Testis (tissue), 3 donors: ENCODE results near the gene HAAO. TPM values are rescaled to one million over a fixed set of nuclear protein-coding genes. Genes with fewer than 3 reads are reported as not detected.

Source experiments
- DNase-seq: peaks from one replicate; pipeline ENCODE4 v3.0.0-alpha.2; 2019
- H3K27ac ChIP-seq, 2 donors: fragments of 200-600 bp; sonication (generic); one replicate each; pipeline ENCODE4 v1.5.1; 2019
- H3K27me3 ChIP-seq: fragments of 200-600 bp; sonication (generic); one replicate; pipeline ENCODE4 v1.5.1; 2019
- H3K36me3 ChIP-seq: fragments of 200-600 bp; sonication (generic); one replicate; pipeline ENCODE4 v1.5.1; 2017; ENCODE audit warnings: low read depth; ENCODE audit errors: missing control alignments
- H3K4me1 ChIP-seq: fragments of 200-600 bp; sonication (generic); one replicate; pipeline ENCODE4 v1.5.1; 2019
- H3K4me3 ChIP-seq, 2 donors: fragments of 200-600 bp; sonication (generic); one replicate each; pipeline ENCODE4 v1.5.1; 2017 to 2019
- H3K9me3 ChIP-seq: fragments of 200-600 bp; sonication (generic); one replicate; pipeline ENCODE4 v1.5.1; 2017
- CTCF ChIP-seq, 3 experiments: fragments of 450-650 bp in 2 of 3; fragments of 200-600 bp in 1 of 3; sonication (generic) in 1 of 3; IDR thresholded peaks; one replicate each; pipeline ENCODE4 v1.5.1; 2016 to 2019; ENCODE audit warnings: antibody characterized with exemption in 3 of 3, mild to moderate bottlenecking in 2 of 3, moderate library complexity in 1 of 3
- POLR2A ChIP-seq: fragments of 450-650 bp; IDR thresholded peaks from one replicate; pipeline ENCODE4 v1.6.1; 2017; ENCODE audit warnings: antibody characterized with exemption, mild to moderate bottlenecking, moderate library complexity
- WGBS, 2 donors: methylation state at CpG; one replicate each; pipeline ENCODE4 v1.1.5; 2018; 5-methylcytosine and 5-hydroxymethylcytosine counted together
- intact Hi-C: fragments of 100-400 bp; cut with DNase I; formaldehyde crosslinking; loops from one replicate; pipeline ENCODE4 v1.15.1; 2023; ENCODE audit warnings: low total_unique reads
- polyA plus RNA-seq: library from polyadenylated mRNA; stranded (reverse); fragments of 350-450 nt; fragmentation: Illumina TruSeq; extraction: RNeasy Lipid Tissue Mini Kit (QIAGEN cat#74804); gene quantifications from one replicate; pipeline ENCODE4 v1.2.3, GENCODE V29; 2014; ENCODE audit warnings: low read depth, low replicate concordance; ENCODE audit not compliant: insufficient read depth
- total RNA-seq, 2 donors: library from RNA; depleted of rRNA; stranded (reverse); fragments of >200 nt; gene quantifications; one replicate each; pipeline ENCODE4 v1.2.3, GENCODE V29; 2016

The HAAO gene
- total and polyA plus RNA-seq, 3 donors from 2014 or later = 3.2 to 6.0 (median 5.3) TPM

GRCh38 chr2:42809819-42810120 lies 17.4 kb upstream of the HAAO start:
- H3K4me1 ChIP-seq = peaks cover 10% of the 10 kb centered on the region
- intact Hi-C loops = no loop called here
- peak; percentile 84 for DNase-seq
- TF ChIP-seq POLR2A (no peak), CTCF (IDR thresholded peaks at IDR 0.05) (peak; percentile 39 to 40 (median 39))
- no peaks in the 10 kb centered on the region for H3K27me3 ChIP-seq
- H3K27ac ChIP-seq = peak overlapping the region; percentile 98 to 99
- H3K9me3 ChIP-seq = no peaks in the 10 kb centered on the region
- no peaks in the 10 kb centered on the region for H3K36me3 ChIP-seq
- 0 to 1% methylated on average over 1 to 22 of the region's 35 CpGs for WGBS, 2 donors
- peak overlapping the region; percentile 80 to 85 for H3K4me3 ChIP-seq

GRCh38 chr2:42809131-42809818 lies 16.9 kb upstream of the HAAO start:
- no peaks in the 10 kb centered on the region for H3K9me3 ChIP-seq
- 17 to 24% methylated on average over 10 of the region's 10 CpGs for WGBS, 2 donors
- peaks cover 10% of the 10 kb centered on the region for H3K4me1 ChIP-seq
- H3K27ac ChIP-seq = peak overlapping the region; percentile 98 to 99
- intact Hi-C loops = no loop called here
- H3K27me3 ChIP-seq = no peaks in the 10 kb centered on the region
- TF ChIP-seq POLR2A = no peak
- TF ChIP-seq CTCF (IDR thresholded peaks at IDR 0.05) = no peak
- H3K4me3 ChIP-seq = peak overlapping the region; percentile 80 to 85
- no peaks in the 10 kb centered on the region for H3K36me3 ChIP-seq
- DNase-seq = no peak

GRCh38 chr2:42808301-42808700 lies 15.9 kb upstream of the HAAO start:
- H3K4me1 ChIP-seq = peaks cover 10% of the 10 kb centered on the region
- 66 to 71% methylated on average over 5 of the region's 5 CpGs for WGBS, 2 donors
- no peaks in the 10 kb centered on the region for H3K36me3 ChIP-seq
- intact Hi-C loops = no loop called here
- DNase-seq = no peak
- no peaks in the 10 kb centered on the region for H3K9me3 ChIP-seq
- H3K4me3 ChIP-seq = no peak overlapping the region
- TF ChIP-seq CTCF (IDR thresholded peaks at IDR 0.05) = no peak
- no peak for TF ChIP-seq POLR2A
- H3K27me3 ChIP-seq = no peaks in the 10 kb centered on the region
- no peak overlapping the region for H3K27ac ChIP-seq

- intact Hi-C loops = no loop called here
- whole genome bisulfite sequencing, 2 donors = 89 to 95% methylated on average over 6 of the region's 6 CpGs
Observed at GRCh38 chr2:42806786-42807185, 14.4 kb upstream of the HAAO start.

More at GRCh38 chr2:42806786-42807185, 14.4 kb upstream of the HAAO start:
- Histone ChIP-seq H3K27me3 (no peaks in the 10 kb centered on the region), H3K27ac (no peak overlapping the region), H3K36me3 (no peaks in the 10 kb centered on the region), H3K4me3 (no peak overlapping the region), H3K9me3 (no peaks in the 10 kb centered on the region), H3K4me1 (peaks cover 9% of the 10 kb centered on the region)
- no peak for TF ChIP-seq CTCF (IDR thresholded peaks at IDR 0.05)
- no peak for DNase-seq
